ENCODE measurements around the gene APBA1.

The APBA1 gene

DNA sequence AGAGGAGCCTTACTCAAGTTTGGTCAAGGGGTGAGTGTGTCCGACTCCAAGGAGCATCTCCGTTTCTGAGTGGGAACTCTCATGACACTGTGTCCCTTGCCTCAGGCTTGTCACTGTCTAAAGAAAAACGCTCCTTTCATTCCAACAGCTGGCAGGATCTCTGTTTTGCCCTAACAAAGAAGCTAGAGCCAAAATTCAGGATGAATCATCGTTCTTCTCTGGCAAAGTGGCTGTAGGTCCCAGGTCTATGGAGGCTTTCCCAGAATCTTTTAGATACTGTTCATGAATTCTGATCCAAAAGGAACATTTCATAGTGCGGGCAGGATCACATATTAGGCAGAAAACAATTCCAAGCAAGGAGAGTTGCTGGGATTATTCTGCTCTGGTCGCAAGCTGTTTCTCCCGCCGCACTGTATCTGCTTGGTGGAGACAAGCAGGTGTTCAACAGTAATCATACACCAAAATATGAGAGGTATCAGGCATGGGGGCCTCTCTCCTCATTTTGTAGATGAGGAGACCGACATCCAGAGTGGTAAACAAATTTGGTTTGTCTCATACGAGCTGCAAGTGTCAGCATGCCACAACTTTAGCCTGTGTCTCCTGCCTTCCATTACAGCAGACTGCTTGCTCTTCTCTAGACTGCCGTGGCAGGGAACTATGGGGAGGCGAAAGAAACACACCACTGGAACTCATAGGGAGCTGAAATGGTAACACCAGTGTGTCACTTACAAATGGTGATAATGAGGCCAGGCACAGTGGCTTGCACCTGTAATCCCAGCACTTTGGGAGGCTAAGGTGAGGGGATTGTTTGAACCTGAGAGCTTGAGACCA is 274.6 kb downstream of the APBA1 start:
- DNase-seq (ENCODE audit: low read depth) = no peak

DNA sequence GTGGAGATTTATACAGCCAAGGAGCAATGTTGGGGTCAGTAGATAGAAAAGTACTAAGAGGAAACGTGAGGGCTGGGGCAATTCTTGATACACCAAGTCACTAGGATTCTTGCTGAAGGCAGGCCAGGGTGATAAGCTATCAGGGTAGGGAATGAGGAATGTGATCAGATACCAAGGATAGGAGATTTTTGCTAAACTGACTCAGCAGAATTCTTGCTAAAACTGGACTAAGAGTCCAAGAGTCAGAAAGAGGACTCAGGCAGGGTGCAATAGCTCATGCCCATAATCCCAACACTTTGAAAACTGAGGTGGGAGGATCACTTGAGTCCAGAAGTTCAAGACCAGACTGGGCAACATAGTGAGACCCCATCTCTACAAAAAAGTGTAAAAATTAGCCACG is 275.4 kb downstream of the APBA1 start:
- DNase-seq (ENCODE audit: low read depth) = no peak

DNA sequence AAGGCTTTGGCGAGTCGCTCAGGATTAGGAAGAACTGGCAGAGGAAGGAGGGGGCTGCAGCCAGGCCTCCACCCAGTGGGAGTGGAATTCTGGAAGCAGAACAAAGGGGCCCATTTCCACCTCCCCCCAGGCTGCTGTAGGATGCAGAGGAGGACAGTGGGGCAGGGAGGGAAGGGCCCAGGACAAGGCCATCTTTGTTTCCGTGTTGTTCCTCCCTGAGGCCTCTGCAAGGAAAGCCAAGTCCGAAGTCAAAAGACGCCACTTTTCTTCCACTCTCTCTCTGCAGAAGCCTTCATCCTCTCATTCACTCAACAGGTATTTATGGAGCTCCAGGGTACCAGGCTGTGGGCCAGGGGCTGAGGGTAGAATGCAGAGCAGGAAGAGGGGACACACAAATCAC is 276.5 kb downstream of the APBA1 start:
- DNase-seq (ENCODE audit: low read depth) = no peak

DNA sequence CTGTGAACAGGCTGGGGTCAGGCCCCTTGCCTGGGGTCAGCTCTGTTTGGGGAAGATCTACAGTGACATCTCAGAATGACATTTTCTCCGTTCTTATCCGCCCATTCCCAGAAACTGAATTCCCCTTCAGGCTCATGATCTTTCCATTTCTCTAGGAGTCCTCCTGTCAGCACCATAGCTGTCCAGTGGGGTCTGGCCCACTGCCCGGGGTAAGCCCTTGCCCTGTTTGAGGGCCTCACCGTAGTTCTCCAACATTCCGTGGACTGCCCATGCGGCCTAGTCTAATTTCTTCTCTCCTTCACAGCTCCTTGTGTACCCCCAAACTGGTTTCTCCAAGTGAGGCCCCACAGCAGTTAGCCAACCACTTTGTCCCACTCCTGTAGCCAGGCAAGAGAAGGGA is 278.7 kb downstream of the APBA1 start:
- DNase-seq (ENCODE audit: low read depth) = no peak

DNA sequence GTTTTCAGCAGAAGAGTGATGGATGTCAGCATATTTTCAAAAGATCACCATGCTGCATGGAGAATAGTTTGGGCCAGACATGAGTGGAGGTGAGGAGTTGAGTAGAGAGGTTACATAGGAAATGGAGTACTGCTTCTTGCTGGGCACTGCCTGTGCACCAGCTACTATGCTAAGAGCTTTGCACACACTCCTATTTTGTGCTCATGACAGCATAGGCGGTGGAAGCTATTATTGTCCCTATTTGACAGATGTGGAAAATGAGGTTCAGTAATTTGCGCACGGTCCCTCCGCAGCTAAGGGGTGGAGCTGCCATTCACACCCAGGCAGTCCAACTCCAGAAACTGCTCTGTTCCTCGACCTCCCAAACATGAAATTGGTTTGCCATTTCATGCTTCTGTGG is 279.3 kb downstream of the APBA1 start:
- DNase-seq (ENCODE audit: low read depth) = no peak

DNA sequence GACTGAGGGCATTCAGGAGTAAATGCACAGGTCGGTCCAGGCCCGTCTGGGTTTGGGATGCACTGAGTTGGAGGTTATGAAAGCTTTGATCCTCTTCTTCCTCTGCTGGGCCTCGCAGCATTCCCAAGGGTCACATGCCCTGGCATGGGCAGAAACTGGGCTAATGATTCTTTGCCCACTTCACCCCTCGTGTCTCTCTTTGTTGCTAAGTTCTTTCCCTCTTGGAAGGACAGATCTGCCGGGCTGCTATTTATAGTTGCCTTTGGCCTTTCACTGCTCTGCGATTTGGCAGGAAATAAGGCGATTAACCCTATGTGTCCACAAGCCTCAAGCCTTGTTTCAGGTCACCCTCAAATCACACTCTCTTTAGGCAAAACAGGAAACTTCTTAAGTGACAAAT is 280.2 kb downstream of the APBA1 start:
- no peak for DNase-seq (ENCODE audit: low read depth)

DNA sequence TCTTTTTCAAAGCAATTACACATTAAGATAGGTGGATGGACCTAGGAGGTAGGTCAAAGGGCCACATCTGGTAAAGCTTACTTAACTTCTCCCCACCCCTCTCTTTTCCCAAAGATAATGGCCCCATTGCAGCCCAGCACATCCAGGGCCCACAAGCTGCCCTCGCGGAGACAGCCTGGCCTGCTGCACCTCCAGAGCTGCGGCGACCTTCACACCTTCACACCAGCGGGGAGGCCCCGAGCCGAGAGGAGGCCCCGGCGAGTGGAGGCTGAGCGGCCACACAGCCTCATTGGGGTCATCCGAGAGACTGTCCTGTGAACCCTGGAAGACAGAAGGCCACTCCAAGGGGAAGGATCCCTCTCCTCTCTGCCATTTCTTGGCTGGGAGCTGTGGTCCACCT is 280.7 kb downstream of the APBA1 start:
- DNase-seq (ENCODE audit: low read depth) = no peak

DNA sequence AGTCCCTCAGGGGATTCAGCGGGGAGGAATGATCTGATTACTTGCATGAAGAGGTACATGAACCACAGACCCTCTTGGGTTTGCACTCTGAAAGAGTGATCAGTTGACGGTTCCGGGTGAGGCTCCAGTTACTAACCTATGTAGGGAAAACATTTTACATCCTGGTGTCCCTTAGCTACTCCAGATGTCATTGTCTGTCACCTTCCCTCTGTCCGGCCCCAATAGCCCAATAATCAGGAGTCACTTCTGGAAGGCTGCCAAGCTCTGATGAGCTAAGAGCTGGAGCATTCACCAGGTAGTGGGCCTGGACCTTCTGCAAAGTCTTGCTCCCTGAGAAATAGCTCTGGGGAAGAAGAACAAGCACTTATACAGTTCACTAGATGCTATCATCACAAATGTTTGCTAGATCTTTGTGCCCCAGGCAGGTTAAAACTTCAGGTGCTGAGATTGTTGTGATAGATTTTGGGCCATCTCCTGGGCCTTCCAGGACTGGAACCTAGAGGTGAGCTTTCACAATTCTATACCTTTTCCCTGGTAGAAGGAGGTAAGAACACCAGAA is 282.7 kb downstream of the APBA1 start:
- DNase-seq (ENCODE audit: low read depth) = no peak

DNA sequence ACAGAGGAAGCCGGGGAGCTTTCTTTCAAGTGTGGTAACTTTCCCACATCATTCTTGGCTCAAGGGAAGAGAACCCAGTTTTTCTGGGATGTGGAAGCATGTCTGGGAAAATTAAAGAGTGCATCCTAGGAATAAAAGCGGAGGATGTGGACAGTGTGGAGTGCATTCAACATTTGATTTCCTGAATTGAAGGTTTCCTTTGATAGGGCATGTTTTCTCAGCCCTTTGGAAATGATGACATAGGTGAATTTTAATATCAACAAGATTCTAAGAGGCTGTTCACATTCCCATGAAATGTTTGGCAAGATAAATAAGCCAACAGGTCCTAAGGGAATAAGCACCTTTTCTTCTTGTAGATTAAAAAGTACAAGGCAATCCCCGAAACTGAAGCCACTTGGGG is 283.6 kb downstream of the APBA1 start:
- DNase-seq (ENCODE audit: low read depth) = no peak

DNA sequence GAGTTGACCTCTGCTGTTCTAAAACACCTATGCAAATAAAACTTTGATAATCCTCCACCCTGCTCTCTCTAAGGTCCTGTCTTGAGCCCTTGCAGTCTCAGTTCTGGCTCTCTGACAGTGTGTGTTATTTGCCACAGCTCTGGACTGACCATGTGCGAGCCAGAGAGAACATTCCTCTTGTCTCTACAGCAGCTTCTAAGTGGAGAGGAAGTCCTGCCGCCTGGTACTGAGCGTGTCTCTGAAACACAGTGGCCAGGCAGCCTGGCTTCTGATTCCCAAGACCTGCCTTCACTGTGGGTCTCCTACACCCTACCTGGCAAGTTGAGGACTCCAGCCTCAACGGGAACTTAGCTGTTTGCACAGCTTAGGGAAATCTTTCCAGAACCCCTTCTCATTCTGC is 285.5 kb downstream of the APBA1 start:
- DNase-seq (ENCODE audit: low read depth) = no peak

DNA sequence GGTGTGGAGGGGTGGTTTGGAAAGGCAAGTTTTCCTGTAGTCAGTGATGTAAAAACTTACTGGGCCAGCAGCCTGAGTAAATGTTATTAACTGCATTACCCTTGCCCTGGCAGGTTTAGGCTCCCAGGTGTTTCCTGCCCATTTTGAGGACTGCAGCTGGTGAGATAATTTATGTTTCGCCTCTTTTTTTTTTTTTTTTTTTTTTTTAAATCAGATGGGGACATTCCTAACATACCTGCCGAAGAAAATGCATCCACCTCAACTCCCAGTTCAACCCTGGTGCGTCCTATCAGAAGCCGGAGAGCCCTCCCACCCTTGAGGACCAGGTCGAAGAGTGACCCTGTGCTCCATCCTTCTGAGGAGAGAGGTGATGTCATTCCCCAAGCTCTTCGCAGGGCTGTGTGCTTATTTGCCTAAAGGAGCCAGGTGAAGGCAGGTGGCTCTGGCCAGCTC is 286.6 kb downstream of the APBA1 start:
- DNase-seq (ENCODE audit: low read depth) = no peak

DNA sequence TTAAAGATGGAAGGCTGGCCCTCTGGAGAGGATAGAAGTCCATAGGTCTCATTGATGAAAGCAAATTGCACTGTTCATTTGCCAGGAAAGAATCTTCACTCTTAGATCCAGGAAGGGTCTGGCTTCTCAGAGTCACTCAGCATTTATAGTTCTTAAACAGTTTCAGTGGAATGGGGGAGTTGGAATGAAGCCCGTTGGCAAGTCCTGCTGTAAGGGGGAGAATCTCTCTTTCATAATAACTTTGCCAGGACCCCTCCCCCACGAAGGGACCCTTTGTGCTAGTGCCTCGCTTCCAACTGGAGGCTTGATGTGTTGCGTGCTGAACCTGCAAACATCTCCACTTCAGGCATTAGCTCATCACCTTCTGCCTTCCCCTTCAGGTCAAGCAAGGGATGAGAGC is 290.0 kb downstream of the APBA1 start:
- DNase-seq (ENCODE audit: low read depth) = no peak

DNA sequence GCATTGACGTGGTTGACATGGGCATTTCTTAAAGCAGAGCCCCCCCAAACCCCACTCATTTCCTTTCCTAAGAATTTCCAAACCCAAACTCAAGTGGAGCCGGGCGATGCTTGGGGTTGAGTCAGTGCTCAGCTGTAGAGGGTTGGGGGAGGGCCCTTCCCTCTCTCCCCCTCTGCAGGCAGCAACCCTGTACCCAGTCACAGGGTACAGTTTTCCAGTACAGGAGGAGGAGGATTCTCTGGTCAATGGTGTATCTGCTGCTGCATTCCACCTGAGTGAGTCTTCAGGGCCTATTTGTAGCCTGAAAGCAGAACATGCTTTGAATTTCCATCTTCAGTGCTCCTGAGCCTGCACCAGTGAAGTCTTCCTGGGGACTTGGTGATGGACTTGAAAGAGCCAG is 291.4 kb downstream of the APBA1 start:
- DNase-seq (ENCODE audit: low read depth) = peak; percentile 57

DNA sequence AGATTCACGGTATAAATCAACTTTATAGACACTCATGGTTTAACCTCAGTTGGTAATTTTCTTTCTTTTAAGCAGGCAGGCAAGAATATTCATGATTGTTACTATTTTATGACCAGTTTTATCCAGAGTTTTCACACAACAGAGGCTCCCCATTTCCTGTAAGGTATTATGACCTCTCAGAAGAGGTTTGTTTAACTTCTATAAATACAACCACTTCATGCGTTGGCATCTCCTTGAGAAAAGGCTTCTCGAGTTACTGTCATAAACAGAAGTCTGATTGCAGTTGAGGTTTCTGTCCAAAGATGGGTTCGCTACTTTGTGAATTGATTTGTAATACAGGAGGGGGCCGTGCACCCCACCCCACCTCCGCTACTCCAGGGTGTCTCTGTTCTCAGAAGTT is 291.9 kb downstream of the APBA1 start:
- no peak for DNase-seq (ENCODE audit: low read depth)

DNA sequence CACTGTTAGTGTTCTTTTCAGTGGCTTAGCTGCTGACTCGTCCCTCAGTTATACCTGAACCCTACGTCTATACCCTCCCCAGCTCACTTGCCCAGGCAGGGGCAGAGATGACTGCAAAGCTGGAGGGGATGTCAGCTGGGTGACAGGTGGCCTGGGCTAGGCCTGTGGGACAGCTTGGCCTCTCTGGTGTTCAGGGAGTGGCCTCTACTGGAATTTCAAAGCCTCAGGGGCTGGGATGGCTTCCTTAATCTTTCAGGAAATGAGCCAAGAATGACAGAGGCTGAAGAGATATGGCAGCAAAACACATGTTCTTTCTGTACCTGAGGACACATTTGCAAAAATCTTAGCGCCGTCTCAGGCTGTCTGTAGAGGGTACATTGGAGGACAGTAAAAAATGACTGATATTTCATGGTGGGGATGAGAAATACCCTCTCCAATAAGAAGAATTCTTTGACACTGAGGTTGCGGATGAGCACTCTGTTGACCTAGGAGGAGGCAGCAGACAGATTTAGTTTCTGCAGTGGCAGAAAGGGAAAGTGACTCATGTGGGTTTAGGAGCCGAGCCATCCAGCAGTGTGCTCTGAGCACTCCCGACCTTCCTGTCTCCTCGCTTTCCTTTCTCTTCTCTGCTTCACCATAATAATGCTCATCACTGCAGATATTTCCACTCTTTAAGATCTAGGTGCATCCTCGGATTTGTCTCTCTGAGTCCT is 292.7 kb downstream of the APBA1 start:
- peak; percentile 25 for DNase-seq (ENCODE audit: low read depth)

DNA sequence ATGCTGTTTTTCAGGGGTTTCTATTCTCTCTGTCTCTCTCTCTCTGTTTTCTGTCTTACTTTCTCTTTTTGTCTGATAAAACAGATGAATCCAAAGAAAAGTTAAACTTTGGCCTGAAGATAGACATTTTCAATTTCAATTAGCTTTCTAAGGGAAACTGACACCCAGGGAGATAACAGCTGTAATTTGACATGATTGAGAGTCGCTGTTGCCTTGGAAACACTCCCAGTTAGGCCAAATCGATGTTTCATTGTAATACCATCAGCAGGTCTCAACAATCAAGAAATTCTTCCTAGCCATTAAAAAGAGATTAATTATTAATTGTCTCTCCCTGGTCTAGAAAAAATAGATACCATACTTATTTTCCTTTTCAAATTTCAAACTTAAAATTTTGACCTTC is 294.2 kb downstream of the APBA1 start:
- DNase-seq (ENCODE audit: low read depth) = no peak

Measured in amniotic epithelial cell (primary cell).